ENCODE data around the gene ADGRL1. TPM values are rescaled to one million over a fixed set of nuclear protein-coding genes. Genes with fewer than 3 reads are reported as not detected.
"Not testable (repeated sequence)": the region's sequence is repeated elsewhere in the genome, so short reads cannot be mapped to it uniquely, and the experiment has no call there.

Gene ADGRL1
- total RNA-seq: 1 to 10 TPM in 2 of 4 donors, under 1 TPM in 2; 0.76 to 3.5 (median 1.2) TPM

- H3K27me3 ChIP-seq: peaks cover 8 to 32% (median 25%) of the 10 kb centered on the region in 3 donors
- H3K36me3 ChIP-seq; H3K4me1 ChIP-seq; in situ Hi-C loops (cut with MboI; ENCODE audit: low sequenced_read_pairs in 4 of 4); DNase-seq; ATAC-seq; intact Hi-C loops (cut with DNase I; ENCODE audit: low total_unique reads); H3K9me3 ChIP-seq: not testable (repeated sequence)
- H3K4me3 ChIP-seq: peak within 1 kb of the TSS; percentile 51 to 55 (median 53)
- H3K27ac ChIP-seq: peak within 1 kb of the TSS in 2 of 4 donors; percentile 26 to 41
Observed at GRCh38 chr19:14205452-14206287, at the start of gene ADGRL1. Gene ADGRL1 (minus strand): TSS chr19:14206169. CDS start chr19:14183602, 22,567 bp downstream.

DNA sequence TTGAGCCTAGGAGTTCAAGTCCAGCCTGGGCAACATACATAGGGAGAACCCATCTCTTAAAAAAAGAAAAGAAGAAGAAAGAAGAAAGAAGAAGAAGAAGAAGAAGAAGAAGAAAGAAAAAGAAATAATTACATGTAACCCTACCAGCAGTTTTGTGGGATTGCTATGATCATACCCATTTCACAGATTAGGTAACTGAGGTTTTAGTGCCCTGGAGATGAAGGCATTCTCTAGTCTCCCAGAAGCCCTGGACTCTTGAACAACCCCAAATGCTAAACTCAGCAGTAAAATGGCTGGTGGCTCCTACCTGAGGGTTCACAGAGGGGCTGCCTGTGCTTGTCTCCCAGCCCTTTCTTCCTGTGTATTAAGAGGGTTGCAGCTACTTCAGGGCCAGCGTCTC lies 49.3 kb upstream of the ADGRL1 start:
- in situ Hi-C loops (cut with MboI; ENCODE audit: low sequenced_read_pairs in 4 of 4); intact Hi-C loops (cut with DNase I; ENCODE audit: low total_unique reads); H3K36me3 ChIP-seq; H3K27ac ChIP-seq; H3K27me3 ChIP-seq; ATAC-seq; DNase-seq; H3K9me3 ChIP-seq; H3K4me3 ChIP-seq; H3K4me1 ChIP-seq: not testable (repeated sequence)

GRCh38 chr19:14253822-14254599 lies 48.0 kb upstream of the ADGRL1 start:
- H3K27me3 ChIP-seq: peaks cover 3 to 11% (median 6%) of the 10 kb centered on the region in 3 donors
- H3K27ac ChIP-seq; intact Hi-C loops (cut with DNase I; ENCODE audit: low total_unique reads); in situ Hi-C loops (cut with MboI; ENCODE audit: low sequenced_read_pairs in 4 of 4); H3K36me3 ChIP-seq; DNase-seq; H3K4me3 ChIP-seq; H3K9me3 ChIP-seq; H3K4me1 ChIP-seq; ATAC-seq: not testable (repeated sequence)

DNA sequence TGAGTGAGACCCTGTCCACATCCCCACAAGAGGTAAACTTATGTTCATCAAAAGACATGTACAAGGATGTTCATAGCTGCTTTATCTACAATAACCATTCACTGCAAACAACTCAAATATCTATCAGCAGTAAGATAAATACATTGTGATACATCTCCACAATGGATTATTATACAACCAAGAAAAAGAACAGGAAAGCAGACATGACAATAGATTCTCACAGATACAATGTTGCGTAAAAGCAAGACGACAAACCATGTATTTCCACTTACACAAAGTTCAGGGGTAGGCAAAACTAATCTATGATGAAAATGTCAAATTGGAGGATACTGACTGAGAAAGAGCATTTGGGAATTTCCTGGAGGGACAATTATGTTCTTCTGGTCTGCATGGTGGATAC lies 46.2 kb upstream of the ADGRL1 start:
- H3K4me3 ChIP-seq; H3K27ac ChIP-seq; H3K36me3 ChIP-seq; H3K9me3 ChIP-seq; H3K4me1 ChIP-seq; ATAC-seq; in situ Hi-C loops (cut with MboI; ENCODE audit: low sequenced_read_pairs in 4 of 4); DNase-seq; intact Hi-C loops (cut with DNase I; ENCODE audit: low total_unique reads): not testable (repeated sequence)
- peaks cover 11 to 28% (median 22%) of the 10 kb centered on the region in 3 donors for H3K27me3 ChIP-seq

DNA sequence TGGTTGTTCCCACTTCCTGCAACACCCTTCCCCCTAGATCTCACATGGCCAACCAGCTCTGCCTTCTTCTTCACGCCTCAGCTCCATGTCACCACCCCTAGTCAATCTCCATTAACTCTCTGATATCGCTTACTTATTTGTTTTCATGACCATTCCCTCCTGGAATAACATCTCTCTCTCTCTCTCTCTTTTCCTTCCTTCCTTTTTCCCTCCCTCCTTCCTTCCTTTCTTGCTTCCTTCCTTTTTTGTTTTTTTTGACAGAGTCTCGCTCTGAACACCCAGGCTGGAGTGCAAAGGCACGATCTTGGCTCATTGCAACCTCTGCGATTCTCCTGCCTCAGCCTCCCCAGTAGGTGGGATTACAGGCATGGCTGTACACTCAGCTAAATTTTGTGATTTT lies 44.9 kb upstream of the ADGRL1 start:
- Histone ChIP-seq H3K27me3 (peaks cover 12 to 30% (median 22%) of the 10 kb centered on the region in 3 donors), H3K27ac (no peak overlapping the region), H3K9me3 (no peaks in the 10 kb centered on the region), H3K4me1 (no peaks in the 10 kb centered on the region), H3K36me3 (no peaks in the 10 kb centered on the region), H3K4me3 (no peak overlapping the region)
- DNase-seq: no peak
- in situ Hi-C loops (cut with MboI; ENCODE audit: low sequenced_read_pairs in 4 of 4) (no loop called here), intact Hi-C loops (cut with DNase I; ENCODE audit: low total_unique reads) (no loop called here)
- TF ChIP-seq CTCF (IDR thresholded peaks at IDR 0.05 in 4 of 5, conservative IDR thresholded peaks at IDR 0.05 in 1 of 5) (no peak), POLR2A (IDR thresholded peaks at IDR 0.05) (no peak)
- ATAC-seq: no peak

GRCh38 chr19:14250315-14250714 lies 44.3 kb upstream of the ADGRL1 start:
- H3K36me3 ChIP-seq; in situ Hi-C loops (cut with MboI; ENCODE audit: low sequenced_read_pairs in 4 of 4); H3K4me3 ChIP-seq; ATAC-seq; H3K9me3 ChIP-seq; intact Hi-C loops (cut with DNase I; ENCODE audit: low total_unique reads); H3K4me1 ChIP-seq; DNase-seq; H3K27ac ChIP-seq: not testable (repeated sequence)
- H3K27me3 ChIP-seq: peaks cover 12 to 30% (median 22%) of the 10 kb centered on the region in 3 donors

- H3K4me3 ChIP-seq; ATAC-seq; in situ Hi-C loops (cut with MboI; ENCODE audit: low sequenced_read_pairs in 4 of 4); intact Hi-C loops (cut with DNase I; ENCODE audit: low total_unique reads); DNase-seq; H3K4me1 ChIP-seq; H3K9me3 ChIP-seq; H3K27ac ChIP-seq; H3K36me3 ChIP-seq: not testable (repeated sequence)
- peaks cover 12 to 30% (median 22%) of the 10 kb centered on the region in 3 donors for H3K27me3 ChIP-seq
Observed at GRCh38 chr19:14249891-14250290, 43.9 kb upstream of the ADGRL1 start.

- ATAC-seq; H3K4me1 ChIP-seq; in situ Hi-C loops (cut with MboI; ENCODE audit: low sequenced_read_pairs in 4 of 4); H3K36me3 ChIP-seq; H3K27ac ChIP-seq; H3K9me3 ChIP-seq; DNase-seq; intact Hi-C loops (cut with DNase I; ENCODE audit: low total_unique reads): not testable (repeated sequence)
- Histone ChIP-seq H3K4me3 (peak overlapping the region; percentile 35 to 48 (median 44)), H3K27me3 (peaks cover 12 to 30% (median 22%) of the 10 kb centered on the region in 3 donors)
Observed at GRCh38 chr19:14249012-14249754, 43.2 kb upstream of the ADGRL1 start.
